HUES64 (cell line): ENCODE results near the gene HSPH1.
"Not testable (repeated sequence)": the region's sequence is repeated elsewhere in the genome, so short reads cannot be mapped to it uniquely, and the experiment has no call there.

Experiments used
- H3K27ac ChIP-seq: 2 replicates; pipeline ENCODE4 v1.7.0; 2013; ENCODE audit warnings: low read depth, low read length, inconsistent platforms
- H3K27me3 ChIP-seq: 2 replicates; pipeline ENCODE4 v1.6.1; 2013; ENCODE audit warnings: mild to moderate bottlenecking, low read length; ENCODE audit not compliant: insufficient read depth
- H3K36me3 ChIP-seq: 2 replicates; pipeline ENCODE4 v1.6.1; 2013; ENCODE audit warnings: mild to moderate bottlenecking, low read length; ENCODE audit not compliant: insufficient read depth
- H3K4me1 ChIP-seq: 2 replicates; pipeline ENCODE4 v1.6.1; 2013; ENCODE audit warnings: mild to moderate bottlenecking, low read length, moderate library complexity; ENCODE audit not compliant: insufficient read depth
- H3K4me3 ChIP-seq: 2 replicates; pipeline ENCODE4 v1.5.1; 2013; ENCODE audit warnings: mild to moderate bottlenecking, low read length, moderate library complexity
- H3K9ac ChIP-seq: 2 replicates; pipeline ENCODE4 v1.6.1; 2013; ENCODE audit warnings: mild to moderate bottlenecking, low read depth, low read length
- H3K9me3 ChIP-seq: 2 replicates; pipeline ENCODE4 v1.6.1; 2013; ENCODE audit warnings: low read depth, low read length; ENCODE audit not compliant: insufficient read depth
- WGBS: fragments of 150-250, 120-280 bp; methylation state at CpG from one replicate; pipeline ENCODE4 v1.1.7; 2013; ENCODE audit warnings: missing lambda C conversion rate; 5-methylcytosine and 5-hydroxymethylcytosine counted together

HSPH1 gene

DNA sequence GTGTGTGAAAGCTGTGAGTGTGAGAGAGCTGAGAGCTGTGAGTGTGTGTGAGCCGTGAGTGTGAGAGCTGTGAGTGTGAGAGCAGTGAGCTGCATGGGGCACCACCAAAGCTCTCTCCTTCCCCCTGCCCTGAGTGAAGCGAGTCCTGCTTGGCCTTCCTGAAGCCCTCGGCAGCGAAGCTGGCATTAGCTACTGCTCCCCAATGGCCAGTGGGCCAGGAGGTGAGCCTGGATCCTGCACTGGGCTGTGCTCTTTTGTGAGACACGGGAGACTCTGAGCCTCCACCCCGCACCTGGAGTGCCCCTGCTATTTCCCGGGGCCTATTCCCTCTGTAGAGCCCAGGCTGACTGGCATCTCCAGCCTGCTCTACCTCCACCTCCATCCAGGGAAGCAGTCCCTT lies 51.5 kb downstream of the HSPH1 start:
- Histone ChIP-seq H3K36me3 (no peaks in the 10 kb centered on the region), H3K4me3 (no peak overlapping the region), H3K4me1 (no peaks in the 10 kb centered on the region), H3K27ac (no peak overlapping the region), H3K9ac (no peak overlapping the region), H3K27me3 (no peaks in the 10 kb centered on the region), H3K9me3 (no peaks in the 10 kb centered on the region)
- 91% methylated on average over 7 of the region's 7 CpGs for WGBS

DNA sequence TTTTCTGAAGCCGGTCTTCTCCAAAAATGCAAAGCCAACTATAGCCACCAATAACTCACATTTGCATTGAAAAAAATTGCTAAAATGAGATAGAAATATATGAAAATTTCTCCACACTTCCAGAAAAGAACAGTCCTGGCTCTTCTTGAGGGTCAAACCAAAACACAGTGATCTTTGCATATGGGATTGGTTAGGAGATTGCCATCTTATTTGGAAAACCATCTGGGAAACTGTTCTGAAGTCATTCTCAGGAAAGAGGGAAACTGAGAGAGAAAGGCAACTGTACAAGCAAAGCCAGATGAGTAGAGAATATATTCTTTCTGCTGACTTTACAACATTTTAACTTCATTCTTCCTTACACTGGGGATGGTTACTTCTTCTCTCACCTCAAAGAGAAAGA lies 54.6 kb downstream of the HSPH1 start:
- Histone ChIP-seq H3K4me3 (no peak overlapping the region), H3K27me3 (no peaks in the 10 kb centered on the region), H3K9me3 (no peaks in the 10 kb centered on the region), H3K9ac (no peak overlapping the region), H3K36me3 (no peaks in the 10 kb centered on the region), H3K4me1 (no peaks in the 10 kb centered on the region), H3K27ac (no peak overlapping the region)
- no CpG with 5 or more reads among the region's 1 CpG for WGBS

DNA sequence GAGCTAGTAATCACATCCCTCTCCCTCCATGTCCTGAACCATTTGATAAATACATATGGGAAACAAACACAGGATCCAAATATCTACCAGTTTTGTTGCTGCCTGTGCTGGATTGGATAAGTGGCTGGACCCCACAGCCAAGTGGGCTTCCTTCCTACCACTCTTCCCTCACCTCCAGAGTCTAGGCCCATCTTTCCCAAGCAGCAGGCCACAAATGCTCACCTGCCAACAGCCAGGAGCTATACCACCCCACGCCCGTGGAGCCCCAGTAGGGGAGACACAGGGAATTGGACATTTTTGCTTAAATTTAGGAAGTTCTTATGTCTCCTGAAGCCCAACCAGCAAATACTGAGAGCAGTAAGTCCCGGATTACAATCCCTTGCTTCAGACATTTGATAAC lies 55.8 kb downstream of the HSPH1 start:
- 96% methylated on average over 3 of the region's 3 CpGs for WGBS
- Histone ChIP-seq H3K36me3 (no peaks in the 10 kb centered on the region), H3K27me3 (no peaks in the 10 kb centered on the region), H3K4me1 (no peaks in the 10 kb centered on the region), H3K27ac (no peak overlapping the region), H3K9me3 (no peaks in the 10 kb centered on the region), H3K9ac (no peak overlapping the region), H3K4me3 (no peak overlapping the region)

DNA sequence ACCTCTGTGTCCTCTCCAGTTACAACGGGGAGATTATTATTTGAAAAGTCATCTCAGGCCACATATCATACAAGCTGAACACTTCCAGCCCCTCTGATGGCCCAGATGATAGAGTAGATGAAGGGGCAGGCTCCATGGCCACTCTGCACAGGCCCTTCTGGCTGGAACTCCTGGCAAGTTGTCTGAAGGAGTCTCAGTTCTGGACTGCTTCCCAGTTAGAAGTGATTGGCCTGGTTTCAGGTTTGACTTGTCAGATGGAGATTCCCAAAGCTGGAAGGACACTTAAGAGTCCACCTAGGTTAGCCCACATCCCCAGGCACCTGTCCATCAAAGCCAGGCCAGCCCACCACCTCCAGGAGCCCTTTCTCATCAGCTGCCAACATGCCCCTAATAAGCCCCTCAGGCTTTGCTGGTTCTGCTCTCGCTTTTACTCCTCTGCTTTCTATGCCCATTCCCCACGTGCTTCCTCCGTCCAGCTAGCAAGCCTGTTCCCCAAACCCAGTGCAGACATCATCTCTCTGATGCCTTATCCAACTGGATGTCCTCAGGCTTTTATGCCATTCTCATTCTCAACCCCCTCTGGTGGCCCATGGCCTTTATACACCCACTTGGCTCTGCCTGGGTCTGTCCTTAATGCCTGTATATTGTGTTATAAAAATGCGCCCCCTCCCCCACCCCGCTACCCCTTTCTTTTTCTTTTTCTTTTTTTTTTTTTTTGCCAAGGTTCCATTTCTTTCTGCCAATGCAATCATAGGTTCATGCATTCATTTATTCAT lies 56.5 kb downstream of the HSPH1 start:
- H3K9me3 ChIP-seq = no peaks in the 10 kb centered on the region
- no peaks in the 10 kb centered on the region for H3K27me3 ChIP-seq
- 90% methylated on average over 6 of the region's 6 CpGs for WGBS
- no peak overlapping the region for H3K4me3 ChIP-seq
- no peak overlapping the region for H3K27ac ChIP-seq
- no peaks in the 10 kb centered on the region for H3K4me1 ChIP-seq
- H3K9ac ChIP-seq = no peak overlapping the region
- H3K36me3 ChIP-seq = no peaks in the 10 kb centered on the region

DNA sequence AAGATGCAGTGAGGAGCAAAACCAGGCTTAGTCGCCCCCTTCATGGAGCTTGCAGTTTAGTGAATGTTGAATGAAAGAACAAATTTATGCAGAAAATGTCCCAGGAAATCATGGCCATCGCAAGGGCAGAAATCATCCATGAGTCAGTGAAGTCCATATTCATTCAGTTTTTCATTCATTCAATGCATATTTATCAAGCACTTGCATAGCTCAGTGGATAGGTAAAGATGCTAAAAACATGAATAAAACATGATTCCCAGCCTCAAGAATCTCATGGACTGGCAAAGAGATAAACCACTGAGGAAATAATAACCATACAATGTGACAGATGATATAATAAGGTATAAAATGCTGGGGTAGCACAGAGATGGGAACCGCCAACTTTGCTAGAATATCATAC lies 58.8 kb downstream of the HSPH1 start:
- H3K4me1 ChIP-seq = peaks cover under 1% of the 10 kb centered on the region; the same call in 1 of the 2 replicates
- H3K9ac ChIP-seq = no peak overlapping the region
- H3K27ac ChIP-seq = no peak overlapping the region
- no peak overlapping the region for H3K4me3 ChIP-seq
- 91% methylated on average over 3 of the region's 3 CpGs for WGBS
- no peaks in the 10 kb centered on the region for H3K27me3 ChIP-seq
- no peaks in the 10 kb centered on the region for H3K9me3 ChIP-seq
- no peaks in the 10 kb centered on the region for H3K36me3 ChIP-seq

DNA sequence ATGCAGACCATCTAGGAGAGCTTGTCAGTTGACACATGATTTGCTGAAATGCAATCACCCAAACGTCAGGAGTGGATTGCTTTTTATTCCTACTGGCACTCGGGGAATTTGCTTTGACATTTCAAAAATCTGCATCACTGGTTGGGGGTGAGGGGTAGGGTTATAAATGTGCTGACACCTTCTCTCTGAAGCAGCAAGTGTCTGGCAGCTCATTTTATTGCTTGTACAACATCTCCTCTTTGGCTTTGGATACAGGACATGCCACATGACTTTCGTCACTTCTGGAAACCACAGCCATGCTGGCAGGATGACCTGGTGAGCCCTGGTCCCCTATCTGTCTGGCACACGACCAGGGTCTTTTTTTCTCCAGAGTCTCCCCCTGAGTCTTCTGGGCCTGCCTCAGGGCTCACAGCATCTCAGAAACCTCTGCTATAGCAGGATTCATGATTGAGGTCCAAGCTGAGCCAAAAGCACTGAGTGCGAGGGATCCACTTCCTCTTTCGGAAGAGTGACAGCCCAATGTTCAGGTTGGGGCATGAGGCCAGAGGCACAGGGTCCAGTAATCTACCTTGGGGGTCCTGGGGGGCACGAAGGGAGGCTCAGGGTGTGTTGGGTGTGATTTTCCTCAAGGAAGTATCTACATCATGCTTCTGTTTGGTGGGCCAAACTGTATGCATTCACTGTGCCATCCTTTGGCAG lies 60.1 kb downstream of the HSPH1 start:
- H3K4me3 ChIP-seq = no peak overlapping the region
- H3K9me3 ChIP-seq = no peaks in the 10 kb centered on the region
- no peaks in the 10 kb centered on the region for H3K36me3 ChIP-seq
- 80% methylated on average over 7 of the region's 7 CpGs for WGBS
- no peak overlapping the region for H3K9ac ChIP-seq
- H3K27ac ChIP-seq = no peak overlapping the region
- no peaks in the 10 kb centered on the region for H3K27me3 ChIP-seq
- peaks cover 11% of the 10 kb centered on the region for H3K4me1 ChIP-seq

DNA sequence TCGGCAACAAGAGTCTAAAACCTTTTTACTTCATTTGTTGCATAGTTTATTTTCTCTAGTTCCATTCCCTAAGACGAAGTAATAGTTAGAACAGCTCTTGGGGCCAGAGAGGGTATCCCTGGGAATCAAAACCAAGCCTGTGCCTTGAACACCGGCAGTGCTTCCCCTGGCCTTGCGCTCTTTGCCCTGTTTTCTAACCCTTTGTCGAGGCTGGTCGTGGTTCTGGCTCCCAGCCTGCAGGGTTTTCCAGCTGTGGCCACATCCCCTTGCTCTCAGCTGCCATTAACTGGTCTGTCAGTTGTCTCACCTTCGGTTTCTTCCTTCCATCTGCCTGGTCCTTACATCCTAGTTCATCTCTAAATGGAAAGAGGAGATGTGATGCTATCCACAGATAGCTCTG lies 61.0 kb downstream of the HSPH1 start:
- no peak overlapping the region for H3K27ac ChIP-seq
- H3K4me1 ChIP-seq = peaks cover 11% of the 10 kb centered on the region
- no peaks in the 10 kb centered on the region for H3K9me3 ChIP-seq
- H3K36me3 ChIP-seq = no peaks in the 10 kb centered on the region
- 85% methylated on average over 7 of the region's 7 CpGs for WGBS
- no peak overlapping the region for H3K9ac ChIP-seq
- H3K27me3 ChIP-seq = no peaks in the 10 kb centered on the region
- no peak overlapping the region for H3K4me3 ChIP-seq

DNA sequence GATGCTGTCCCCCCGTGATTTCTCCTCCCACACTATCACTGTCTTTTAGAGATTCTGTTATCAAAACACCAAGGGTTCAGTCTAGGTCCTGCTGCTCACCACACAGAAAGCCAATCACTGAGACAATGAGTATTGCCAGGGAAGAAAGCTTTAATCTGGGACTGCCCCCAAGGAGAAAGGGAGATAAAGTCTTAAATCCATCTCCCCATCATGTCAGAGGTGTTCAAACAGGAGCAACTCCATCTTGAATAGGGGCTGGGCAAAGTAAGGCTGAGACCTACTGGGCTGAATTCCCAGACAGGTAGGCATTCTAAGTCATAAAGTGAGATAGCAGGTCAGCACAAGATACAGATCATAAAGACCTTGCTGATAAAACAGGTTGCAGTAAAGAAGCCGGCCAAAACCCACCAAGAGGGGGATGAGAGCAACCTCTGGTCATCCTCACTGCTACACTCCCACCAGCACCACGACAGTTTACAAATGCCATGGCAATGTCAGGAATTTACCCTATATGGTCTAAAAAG lies 63.7 kb downstream of the HSPH1 start:
- H3K36me3 ChIP-seq, H3K9me3 ChIP-seq, H3K27ac ChIP-seq, H3K9ac ChIP-seq, H3K27me3 ChIP-seq, H3K4me3 ChIP-seq: not testable (repeated sequence)
- H3K4me1 ChIP-seq = peaks cover 19% of the 10 kb centered on the region
- WGBS = 59% methylated on average over 3 of the region's 3 CpGs

DNA sequence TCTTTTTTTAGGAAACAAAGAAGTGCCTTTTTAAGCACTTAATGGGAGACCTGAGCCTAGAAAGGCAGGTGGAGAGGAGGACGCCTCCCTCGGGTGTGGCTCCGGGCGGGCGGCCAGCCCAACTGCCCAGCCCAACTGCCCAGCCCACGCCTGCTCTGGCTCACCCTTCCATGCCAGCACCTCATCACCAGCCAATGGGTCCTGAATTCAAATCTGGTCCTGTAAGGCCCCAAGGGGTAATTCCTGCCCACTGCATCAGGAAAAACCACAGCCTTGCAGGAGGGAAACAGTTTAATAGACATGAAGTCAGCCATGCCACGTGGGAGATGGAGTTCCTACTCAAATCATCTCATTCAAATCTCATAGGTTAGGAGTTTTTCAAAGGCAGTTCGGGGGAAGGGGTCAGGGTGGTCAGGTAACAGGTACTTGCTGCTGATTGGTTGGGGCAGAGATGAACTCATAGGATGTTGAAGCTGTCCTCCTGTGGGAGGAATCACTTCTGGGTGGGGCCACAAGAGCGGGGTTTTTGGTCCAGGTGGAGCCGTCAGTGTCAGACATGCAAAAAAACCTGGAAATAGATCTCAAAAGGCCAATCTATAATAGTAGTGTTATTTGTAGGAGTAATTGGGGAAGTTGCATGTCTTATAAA lies 64.9 kb downstream of the HSPH1 start:
- 88% methylated on average over 9 of the region's 10 CpGs for WGBS
- Histone ChIP-seq H3K27ac (no peak overlapping the region; the same call in 1 of the 2 replicates), H3K4me3 (no peak overlapping the region), H3K9me3 (no peaks in the 10 kb centered on the region), H3K4me1 (peaks cover 19% of the 10 kb centered on the region), H3K9ac (no peak overlapping the region), H3K27me3 (no peaks in the 10 kb centered on the region), H3K36me3 (no peaks in the 10 kb centered on the region)

DNA sequence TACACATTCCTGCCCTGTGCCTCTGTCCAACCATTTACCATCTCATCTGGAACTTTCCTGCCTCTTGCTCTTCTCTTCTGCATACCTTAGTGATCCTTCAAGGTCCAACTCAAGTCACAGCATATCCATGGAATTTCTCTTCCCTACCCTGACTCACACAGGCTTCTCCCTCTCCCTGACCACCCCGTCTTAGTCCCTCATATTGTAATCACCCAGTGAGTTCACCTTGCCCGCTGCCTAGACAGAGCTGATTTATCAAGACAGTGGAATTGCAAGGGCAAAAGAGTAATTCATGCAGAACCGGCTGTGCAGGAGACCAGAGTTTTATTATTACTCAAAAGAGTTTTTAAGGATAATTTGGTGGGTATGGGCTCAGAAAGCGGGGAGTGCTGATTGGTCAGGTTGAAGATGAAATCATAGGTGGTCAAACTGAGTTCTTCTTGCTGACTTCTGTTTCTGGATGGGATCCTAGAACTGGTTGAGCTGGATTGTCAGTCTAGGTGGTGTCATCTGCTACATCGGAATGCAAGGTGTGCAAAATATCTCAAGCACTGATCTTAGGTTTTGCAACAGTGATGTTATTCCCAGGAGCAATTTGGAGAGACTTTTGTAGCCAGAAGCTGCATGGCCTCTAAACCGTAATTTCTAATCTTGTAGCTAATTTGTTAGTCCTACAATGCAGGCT lies 67.2 kb downstream of the HSPH1 start:
- H3K36me3 ChIP-seq = no peaks in the 10 kb centered on the region
- H3K27ac ChIP-seq = no peak overlapping the region
- H3K27me3 ChIP-seq = no peaks in the 10 kb centered on the region
- no peak overlapping the region for H3K4me3 ChIP-seq
- peaks cover 19% of the 10 kb centered on the region for H3K4me1 ChIP-seq
- WGBS = 89% methylated on average over 6 of the region's 6 CpGs
- no peak overlapping the region for H3K9ac ChIP-seq
- no peaks in the 10 kb centered on the region for H3K9me3 ChIP-seq
